ENCODE data around the gene NCCRP1.

DNA sequence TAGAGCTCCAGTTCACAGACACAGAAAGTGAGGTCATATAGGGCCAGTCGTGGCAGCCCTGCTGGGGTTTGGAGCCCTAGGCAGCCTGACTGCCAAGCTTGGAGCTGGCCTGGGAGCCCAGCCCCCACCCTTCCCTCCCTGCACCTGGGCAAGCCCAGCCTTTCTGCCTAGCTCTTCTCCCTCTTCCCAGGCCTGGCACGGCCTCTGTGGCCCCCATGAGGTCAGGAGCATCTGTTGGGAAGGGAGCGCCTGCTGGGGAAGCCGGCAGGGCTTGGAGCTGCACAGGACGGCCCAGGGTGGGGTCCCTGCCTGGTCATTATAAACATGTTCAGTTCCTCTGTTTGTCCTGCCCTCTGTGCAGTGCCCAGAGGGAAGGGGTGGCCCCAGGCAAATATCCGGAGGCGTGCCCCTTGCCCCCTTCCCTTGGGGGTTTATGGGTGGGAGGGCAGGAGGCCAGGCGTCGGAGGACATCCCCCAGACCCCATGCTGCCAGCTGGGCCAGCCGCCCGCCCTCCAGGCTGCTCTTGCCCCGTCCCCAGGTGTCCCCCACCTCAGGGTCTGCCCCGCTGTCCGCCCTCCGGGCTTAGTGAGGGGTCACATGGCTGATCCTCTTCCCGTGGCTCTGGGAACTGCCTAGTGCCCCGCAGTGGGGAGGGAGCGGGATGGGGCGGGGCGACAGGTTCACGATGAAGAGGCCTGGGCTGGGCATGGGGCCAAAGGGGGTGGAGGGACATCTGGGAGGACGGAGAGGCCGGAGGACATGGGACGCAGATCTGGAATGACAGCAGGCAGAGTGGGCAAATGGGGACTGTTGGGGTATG is 30.0 kb upstream of the NCCRP1 start:
- TF ChIP-seq GABPA (IDR thresholded peaks at IDR 0.05 in 1 of 2, conservative IDR thresholded peaks at IDR 0.05 in 1 of 2) = no peak
- no peak for TF ChIP-seq CTCF (IDR thresholded peaks at IDR 0.05; ENCODE audit: low read depth, low read length, missing input control)
- no peak for TF ChIP-seq SP1 (IDR thresholded peaks at IDR 0.05)
- no peak for TF ChIP-seq MAX (IDR thresholded peaks at IDR 0.05)
- no peak for TF ChIP-seq REST (IDR thresholded peaks at IDR 0.05)

Data from liver (tissue), 3 donors.